Cardiac muscle cell (in vitro differentiated cells and primary cell): ENCODE data around the gene EFCAB6. TPM values are rescaled to one million over a fixed set of nuclear protein-coding genes. Genes with fewer than 3 reads are reported as not detected.

ENCODE experiments used
- DNase-seq, 2 donors: peaks; one replicate each; pipeline versions ENCODE4 v3.0.0 to v3.0.0-alpha.2; 2010 to 2017; ENCODE audit warnings: low read depth in 1 of 2, low spot score in 1 of 2
- H3K27ac ChIP-seq: fragments of 200-600 bp; sonication (generic); 2 replicates; pipeline ENCODE4 v1.5.1; 2016
- H3K27me3 ChIP-seq: fragments of 200-600 bp; sonication (generic); 2 replicates; pipeline ENCODE4 v1.6.0; 2016; ENCODE audit warnings: control low read depth
- H3K36me3 ChIP-seq: fragments of 200-600 bp; sonication (generic); 2 replicates; pipeline ENCODE4 v1.5.1; 2016; ENCODE audit warnings: control low read depth
- H3K4me1 ChIP-seq: fragments of 200-600 bp; sonication (generic); 2 replicates; pipeline ENCODE4 v1.8.1; 2017; ENCODE audit warnings: low read depth, mild to moderate bottlenecking, mixed run types
- H3K4me3 ChIP-seq: fragments of 200-600 bp; sonication (generic); 2 replicates; pipeline ENCODE4 v1.5.1; 2016; ENCODE audit warnings: mild to moderate bottlenecking
- H3K9me3 ChIP-seq: fragments of 200-600 bp; sonication (generic); 2 replicates; pipeline ENCODE4 v1.5.1; 2017; ENCODE audit warnings: low read depth, mild to moderate bottlenecking, control low read depth
- CTCF ChIP-seq: IDR thresholded peaks from 2 replicates; pipeline ENCODE4 v1.5.1; 2012; ENCODE audit warnings: low read depth, mild to moderate bottlenecking, low read length
- polyA plus RNA-seq: library from polyadenylated mRNA; unstranded; fragments of >200 nt; fragmentation: Nextera tagmentation; extraction: Ambion mirVana; gene quantifications from 2 replicates; pipeline ENCODE4 v1.2.1, GENCODE V29; 2016
- total RNA-seq: library from RNA; depleted of rRNA; stranded (reverse); fragments of >200 nt; gene quantifications from 2 replicates; pipeline ENCODE4 v1.2.3, GENCODE V29; 2016

The EFCAB6 gene
- total and polyA plus RNA-seq, 2 experiments from 2014 or later: 1.5 to 3.8 TPM

DNA sequence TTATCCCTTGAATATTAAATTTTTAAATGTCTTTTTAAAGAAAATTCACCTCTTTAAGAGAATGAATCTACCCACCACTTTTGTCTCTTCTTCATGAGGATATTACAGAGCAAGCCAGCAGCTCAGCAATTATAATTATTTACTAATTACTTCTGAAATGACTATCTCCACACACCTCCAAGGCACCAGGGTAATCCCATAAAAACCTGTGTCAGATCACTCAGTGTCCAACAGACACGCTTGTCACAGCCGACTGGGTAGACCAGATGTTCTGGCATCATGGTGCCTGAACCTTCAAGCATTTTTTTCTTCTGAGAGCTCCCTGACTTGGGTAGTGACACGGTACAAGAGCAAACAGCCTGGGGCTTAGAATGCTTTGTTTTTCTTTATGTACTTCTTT, 61.4 kb downstream of the EFCAB6 start:
- no peak for DNase-seq

DNA sequence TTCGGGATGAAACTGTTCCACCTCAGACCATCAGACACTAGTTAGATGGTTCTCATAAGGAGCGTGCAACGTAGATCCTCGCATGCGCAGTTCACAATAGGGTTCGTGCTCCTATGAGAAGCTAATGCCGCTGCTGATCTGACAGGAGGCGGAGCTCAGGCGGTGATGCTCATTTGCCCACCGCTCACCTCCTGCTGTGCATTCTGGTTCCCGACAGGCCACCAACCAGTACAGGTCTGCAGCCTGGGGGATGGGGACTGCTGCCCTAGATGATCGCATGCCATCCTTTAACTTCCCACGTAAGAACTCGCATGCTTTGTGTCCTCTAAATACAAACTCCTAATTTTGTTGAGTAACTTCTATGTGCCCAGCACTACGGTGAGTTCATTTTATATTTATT, 62.6 kb downstream of the EFCAB6 start:
- no peaks in the 10 kb centered on the region for H3K9me3 ChIP-seq
- no peak overlapping the region for H3K4me3 ChIP-seq
- H3K27me3 ChIP-seq: no peaks in the 10 kb centered on the region
- no peak overlapping the region for H3K27ac ChIP-seq
- DNase-seq: no peak
- peaks cover 10% of the 10 kb centered on the region for H3K4me1 ChIP-seq
- TF ChIP-seq CTCF: no peak
- no peaks in the 10 kb centered on the region for H3K36me3 ChIP-seq

More for the DNA sequence above, 61.4 kb downstream of the EFCAB6 start:
- no peaks in the 10 kb centered on the region for H3K4me1 ChIP-seq
- H3K27ac ChIP-seq: no peak overlapping the region
- H3K9me3 ChIP-seq: no peaks in the 10 kb centered on the region
- H3K4me3 ChIP-seq: no peak overlapping the region
- H3K27me3 ChIP-seq: no peaks in the 10 kb centered on the region
- no peak for TF ChIP-seq CTCF
- no peaks in the 10 kb centered on the region for H3K36me3 ChIP-seq

DNA sequence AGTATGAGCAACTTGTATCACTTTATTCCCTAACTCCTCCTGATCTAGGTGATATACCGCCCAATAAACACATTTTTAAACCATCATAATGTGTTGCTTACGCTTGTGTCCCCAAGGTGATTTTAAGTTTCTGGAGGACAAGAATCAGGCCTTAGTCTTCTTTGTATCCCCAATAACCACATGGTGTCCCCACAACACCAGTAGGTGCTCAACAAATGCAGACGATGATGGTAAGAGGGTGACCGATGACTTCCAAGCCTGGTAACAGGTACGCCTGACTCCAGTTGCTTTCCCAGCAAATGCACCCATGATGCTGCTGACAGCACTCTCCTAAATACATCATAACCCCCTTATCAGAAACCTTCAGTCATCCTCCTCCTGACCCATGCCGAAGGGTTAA, 64.2 kb downstream of the EFCAB6 start:
- no peaks in the 10 kb centered on the region for H3K27me3 ChIP-seq
- no peak for DNase-seq
- H3K9me3 ChIP-seq: no peaks in the 10 kb centered on the region
- peaks cover 10% of the 10 kb centered on the region for H3K4me1 ChIP-seq
- TF ChIP-seq CTCF: no peak
- no peak overlapping the region for H3K27ac ChIP-seq
- H3K4me3 ChIP-seq: no peak overlapping the region
- no peaks in the 10 kb centered on the region for H3K36me3 ChIP-seq

- Histone ChIP-seq H3K36me3 (no peaks in the 10 kb centered on the region), H3K9me3 (no peaks in the 10 kb centered on the region), H3K4me1 (peaks cover 10% of the 10 kb centered on the region), H3K27ac (no peak overlapping the region), H3K4me3 (no peak overlapping the region), H3K27me3 (no peaks in the 10 kb centered on the region)
- no peak for DNase-seq
- TF ChIP-seq CTCF: no peak
Observed at GRCh38 chr22:43747058-43747457, 65.0 kb downstream of the EFCAB6 start.

DNA sequence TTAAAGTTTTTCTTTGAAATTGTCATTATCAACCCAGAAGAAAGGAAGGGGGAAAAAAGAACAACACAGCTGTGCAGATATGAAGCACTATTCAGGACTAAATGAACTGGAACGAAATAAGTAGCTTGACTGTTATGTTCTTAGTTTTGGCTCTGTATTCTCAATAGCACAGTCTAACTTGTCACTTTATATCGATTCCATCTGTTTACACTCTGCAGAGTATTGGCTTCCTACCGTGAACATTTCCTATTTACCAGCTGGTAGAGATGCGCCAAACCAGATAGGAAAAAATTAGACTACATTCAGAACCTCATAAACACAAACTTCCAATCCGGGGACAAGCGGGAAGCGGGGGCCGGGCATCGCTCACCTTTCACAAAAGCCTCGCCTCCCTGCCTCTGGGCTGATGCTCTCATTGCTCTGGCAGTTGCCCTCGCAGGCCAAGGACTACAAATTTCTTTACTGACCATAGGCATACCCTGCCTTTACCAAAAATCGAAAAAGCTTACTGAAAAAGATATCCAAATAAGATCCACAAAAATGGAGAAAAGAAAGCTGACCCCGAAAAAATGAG, 66.2 kb downstream of the EFCAB6 start:
- no peak overlapping the region for H3K27ac ChIP-seq
- DNase-seq: no peak
- no peak overlapping the region for H3K4me3 ChIP-seq
- TF ChIP-seq CTCF: no peak
- H3K27me3 ChIP-seq: no peaks in the 10 kb centered on the region
- peaks cover 20% of the 10 kb centered on the region for H3K4me1 ChIP-seq
- H3K36me3 ChIP-seq: no peaks in the 10 kb centered on the region
- no peaks in the 10 kb centered on the region for H3K9me3 ChIP-seq

GRCh38 chr22:43745411-43745770, 66.7 kb downstream of the EFCAB6 start:
- Histone ChIP-seq H3K4me3 (no peak overlapping the region), H3K27me3 (no peaks in the 10 kb centered on the region), H3K27ac (no peak overlapping the region), H3K9me3 (no peaks in the 10 kb centered on the region), H3K4me1 (peaks cover 25% of the 10 kb centered on the region), H3K36me3 (no peaks in the 10 kb centered on the region)
- no peak for TF ChIP-seq CTCF
- no peak for DNase-seq
